HepG2 (cell line): ENCODE results near the gene C2orf80. TPM values are rescaled to one million over a fixed set of nuclear protein-coding genes. Genes with fewer than 3 reads are reported as not detected.

Experiments
- AKAP8 ChIP-seq: sonication (generic); formaldehyde crosslinking; IDR thresholded peaks from 2 replicates; pipeline ENCODE4 v1.5.1; 2020; ENCODE audit warnings: mild to moderate bottlenecking, missing genetic modification reagents
- ATF5 ChIP-seq: sonication (generic); formaldehyde crosslinking; IDR thresholded peaks from 2 replicates; pipeline ENCODE4 v1.4.0; 2020; ENCODE audit warnings: mild to moderate bottlenecking, low read depth, missing genetic modification reagents
- CBX5 ChIP-seq: sonication (generic); formaldehyde crosslinking; IDR thresholded peaks from 2 replicates; pipeline ENCODE4 v1.4.0; 2020; ENCODE audit warnings: missing genetic modification reagents, borderline replicate concordance
- ELK4 ChIP-seq: sonication (generic); formaldehyde crosslinking; IDR thresholded peaks from 2 replicates; pipeline ENCODE4 v1.9.0; 2021; ENCODE audit warnings: missing genetic modification reagents, borderline replicate concordance
- IRF1 ChIP-seq: sonication (generic); formaldehyde crosslinking; IDR thresholded peaks from 2 replicates; pipeline ENCODE4 v1.4.0; 2020; ENCODE audit warnings: low read depth, mild to moderate bottlenecking, missing genetic modification reagents
- KIAA2018 ChIP-seq: sonication (generic); formaldehyde crosslinking; IDR thresholded peaks from 2 replicates; pipeline ENCODE4 v1.5.0; 2020; ENCODE audit warnings: mild to moderate bottlenecking, missing genetic modification reagents, borderline replicate concordance
- KLF9 ChIP-seq: IDR thresholded peaks from 2 replicates; pipeline ENCODE4 v1.6.1; 2016; ENCODE audit warnings: low read depth
- MYNN ChIP-seq: sonication (generic); formaldehyde crosslinking; IDR thresholded peaks from 2 replicates; pipeline ENCODE4 v1.4.0; 2020; ENCODE audit warnings: mild to moderate bottlenecking, low read depth, missing genetic modification reagents
- NFE2 ChIP-seq: sonication (generic); formaldehyde crosslinking; IDR thresholded peaks from 2 replicates; pipeline ENCODE4 v1.4.0; 2020; ENCODE audit warnings: missing genetic modification reagents
- RFXANK ChIP-seq: IDR thresholded peaks from 2 replicates; pipeline ENCODE4 v1.6.1; 2016
- SALL2 ChIP-seq: sonication (generic); formaldehyde crosslinking; IDR thresholded peaks from 2 replicates; pipeline ENCODE4 v1.8.1; 2023; ENCODE audit warnings: mild to moderate bottlenecking, missing genetic modification reagents, inconsistent platforms
- SOX13 ChIP-seq, 3 experiments: fragments of 450-650 bp in 1 of 3; sonication (generic) in 1 of 3; formaldehyde crosslinking in 1 of 3; IDR thresholded peaks in 2 of 3; conservative IDR thresholded peaks in 1 of 3; 2 replicates each; pipeline versions ENCODE4 v1.5.0 to v1.6.1; 2016 to 2020; ENCODE audit warnings: antibody characterized with exemption in 1 of 3, mild to moderate bottlenecking in 1 of 3, missing compliant biosample characterization in 1 of 3, missing genetic modification reagents in 1 of 3, moderate library complexity in 1 of 3
- ZBTB2 ChIP-seq: sonication (generic); formaldehyde crosslinking; IDR thresholded peaks from 2 replicates; pipeline ENCODE4 v1.8.0; 2022; ENCODE audit warnings: low read depth, missing genetic modification reagents
- ZFP62 ChIP-seq: sonication (generic); formaldehyde crosslinking; IDR thresholded peaks from 2 replicates; pipeline ENCODE4 v1.4.0; 2020; ENCODE audit warnings: missing genetic modification reagents
- ZNF205 ChIP-seq: IDR thresholded peaks from 2 replicates; pipeline ENCODE4 v1.6.1; 2018; ENCODE audit warnings: missing biosample characterization, missing genetic modification reagents
- ZNF234 ChIP-seq: sonication (generic); formaldehyde crosslinking; conservative IDR thresholded peaks from 2 replicates; pipeline ENCODE4 v1.5.1; 2020; ENCODE audit warnings: mild to moderate bottlenecking, missing genetic modification reagents
- ZNF3 ChIP-seq: IDR thresholded peaks from 2 replicates; pipeline ENCODE4 v1.7.0; 2017; ENCODE audit warnings: inconsistent platforms
- ZNF616 ChIP-seq: sonication (generic); formaldehyde crosslinking; IDR thresholded peaks from 2 replicates; pipeline ENCODE4 v1.5.0; 2020; ENCODE audit warnings: low read depth, mild to moderate bottlenecking, missing genetic modification reagents
- polyA plus RNA-seq, 8 experiments: library from polyadenylated mRNA; depleted of rRNA in 3 of 8; stranded (reverse) in 7 of 8; unstranded in 1 of 8; fragments of >200 nt; fragmentation: Illumina TruSeq in 4 of 8; extraction: Trizol in 4 of 8; gene quantifications; 2 replicates each; pipeline versions ENCODE4 v1.2.1 to v1.2.3, GENCODE V29; 2011 to 2016; ENCODE audit warnings: low read depth in 4 of 8, missing spikeins in 1 of 8, mixed read lengths in 1 of 8; ENCODE audit not compliant: insufficient read depth in 1 of 8
- total RNA-seq, 5 experiments: library from RNA; depleted of rRNA; stranded (reverse); fragments of >200 nt; fragmentation: Illumina TruSeq; extraction: Trizol; gene quantifications; 2 replicates each; pipeline ENCODE4 v1.2.3, GENCODE V29; 2016; ENCODE audit warnings: low read depth in 1 of 5

The C2orf80 gene
- total and polyA plus RNA-seq, 2 of the 13 experiments (the other 11 are each of a cell fraction or from before 2014, with no cell fraction given): not detected

- TF ChIP-seq KLF9: no peak
- peak; percentile 23; the same call in 1 of the 2 replicates for TF ChIP-seq SOX13 (IDR thresholded peaks at IDR 0.05)
- peak in 1 of 2 experiments; percentile 85; a peak in 2 of 4 replicates for TF ChIP-seq SOX13 (CRISPR knock-in tag; conservative IDR thresholded peaks at IDR 0.05 in 1 of 2, IDR thresholded peaks at IDR 0.05 in 1 of 2)
- TF ChIP-seq ZNF234 (CRISPR knock-in tag): no peak
- no peak for TF ChIP-seq AKAP8 (CRISPR knock-in tag)
- TF ChIP-seq CBX5 (CRISPR knock-in tag): peak; percentile 77; the same call in 1 of the 2 replicates
- no peak for TF ChIP-seq ZNF205 (CRISPR knock-in tag)
- TF ChIP-seq ZFP62 (CRISPR knock-in tag): no peak
- TF ChIP-seq ATF5 (CRISPR knock-in tag): no peak
- TF ChIP-seq ELK4 (CRISPR knock-in tag): no peak
- no peak for TF ChIP-seq RFXANK (CRISPR knock-in tag)
- TF ChIP-seq IRF1: no peak
- TF ChIP-seq MYNN: no peak
- no peak for TF ChIP-seq ZNF616 (CRISPR knock-in tag)
- TF ChIP-seq ZBTB2 (CRISPR knock-in tag): no peak
- no peak for TF ChIP-seq SALL2 (CRISPR knock-in tag)
- TF ChIP-seq NFE2: no peak
- no peak for TF ChIP-seq KIAA2018
- no peak for TF ChIP-seq ZNF3 (CRISPR knock-in tag)
Observed at GRCh38 chr2:208179028-208179609, 10.7 kb downstream of the C2orf80 start (continued).
